IPS-11a (cell line): Measurements from ENCODE around the gene PSPH.
A peak's percentile ranks its signal among the peaks of the same experiment; 100 is the strongest.

ENCODE experiments used
- H3K4me3 ChIP-seq: one replicate; pipeline ENCODE4 v1.5.1; 2013; ENCODE audit warnings: low read depth, low read length, control low read depth

PSPH gene

DNA sequence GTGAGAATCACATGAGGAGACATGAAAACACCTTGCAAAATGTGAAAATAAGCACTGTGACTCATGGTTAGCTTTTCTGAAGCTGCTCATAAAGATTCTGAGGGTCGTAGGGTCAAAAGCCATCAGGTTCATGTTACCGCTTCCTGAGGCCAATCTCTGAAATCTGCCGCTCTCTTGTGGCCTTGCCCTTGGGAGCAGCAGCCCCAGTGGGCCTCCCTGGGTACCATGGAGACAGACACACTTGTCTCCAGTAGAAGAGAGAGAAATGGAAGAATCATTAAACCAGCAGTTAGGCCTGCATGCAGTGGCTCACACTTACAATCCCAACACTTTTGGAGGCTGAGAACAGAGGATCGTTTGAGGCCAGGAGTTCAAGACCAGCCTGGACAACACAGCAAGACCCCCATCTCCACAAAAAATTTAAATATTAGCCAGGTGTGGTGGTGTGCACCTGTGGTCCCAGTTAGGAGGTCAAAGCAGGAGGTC lies 44.0 kb downstream of the PSPH start:
- H3K4me3 ChIP-seq: no peak overlapping the region

DNA sequence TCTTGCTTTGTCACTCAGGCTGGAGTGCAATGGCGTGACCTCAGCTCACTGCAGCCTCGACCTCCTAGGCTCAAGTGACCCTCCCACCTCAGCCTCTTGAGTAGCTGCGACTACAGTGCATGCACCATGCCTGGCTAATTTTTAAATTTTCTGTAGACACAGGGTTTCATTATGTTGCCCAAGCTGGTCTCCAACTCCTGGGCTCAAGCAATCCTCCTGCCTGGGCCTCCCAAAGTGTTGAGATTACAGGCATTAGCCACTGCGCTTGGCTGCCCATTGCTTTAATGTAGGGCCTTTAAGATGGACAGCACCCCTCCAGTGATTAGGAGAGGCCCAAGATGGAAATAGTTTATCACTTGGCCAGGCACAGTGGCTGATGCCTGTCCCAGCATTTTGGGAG lies 47.5 kb downstream of the PSPH start:
- H3K4me3 ChIP-seq: no peak overlapping the region

DNA sequence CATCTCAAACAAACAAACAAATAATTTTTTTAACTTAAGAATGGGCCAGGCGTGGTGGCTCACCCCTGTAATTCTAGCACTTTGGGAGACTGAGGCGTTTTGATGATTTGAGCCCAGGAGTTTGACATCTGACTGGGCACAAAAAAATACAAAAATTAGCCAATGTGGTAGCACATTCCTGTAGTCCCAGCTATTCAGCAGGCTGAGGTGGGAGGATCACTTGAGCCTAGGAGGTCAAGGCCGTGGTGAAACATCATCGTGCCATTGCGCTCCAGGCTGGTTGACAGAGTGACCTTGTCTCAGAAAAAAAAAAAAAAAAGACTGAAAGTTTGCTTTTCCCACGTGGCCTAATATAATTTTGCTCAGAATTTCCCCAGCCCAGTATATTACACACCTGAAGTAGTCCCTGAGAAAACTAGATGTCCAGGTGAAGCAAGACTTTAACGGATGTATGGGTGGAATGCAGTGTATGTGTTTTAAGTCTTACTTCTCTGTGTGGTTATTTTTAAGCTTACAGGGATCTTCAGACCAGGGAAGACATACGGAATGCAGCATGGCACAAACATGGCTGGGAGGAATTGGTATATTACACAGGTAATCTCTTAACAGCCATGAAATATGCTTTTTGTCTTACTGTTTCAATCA lies 54.3 kb downstream of the PSPH start:
- H3K4me3 ChIP-seq: no peak overlapping the region

DNA sequence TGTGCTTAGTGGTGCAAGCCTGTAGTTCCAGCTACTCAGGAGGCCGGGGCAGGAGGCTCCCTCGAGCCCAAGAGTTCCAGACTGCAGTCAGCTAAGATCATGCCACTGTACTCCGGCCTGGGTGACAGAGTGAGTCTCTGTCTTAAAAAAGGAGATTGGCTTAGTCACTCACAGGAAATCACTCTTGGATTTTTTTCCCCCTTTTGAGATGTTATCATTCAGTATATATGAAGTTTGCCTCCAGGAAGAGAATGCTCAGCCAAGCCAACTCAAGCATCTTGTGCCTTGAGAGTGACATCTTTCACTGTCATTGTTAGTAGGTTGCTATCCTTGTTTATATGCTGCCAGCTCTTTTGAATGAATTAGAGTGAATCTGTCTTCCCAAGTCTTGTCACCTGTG lies 58.9 kb downstream of the PSPH start:
- no peak overlapping the region for H3K4me3 ChIP-seq

DNA sequence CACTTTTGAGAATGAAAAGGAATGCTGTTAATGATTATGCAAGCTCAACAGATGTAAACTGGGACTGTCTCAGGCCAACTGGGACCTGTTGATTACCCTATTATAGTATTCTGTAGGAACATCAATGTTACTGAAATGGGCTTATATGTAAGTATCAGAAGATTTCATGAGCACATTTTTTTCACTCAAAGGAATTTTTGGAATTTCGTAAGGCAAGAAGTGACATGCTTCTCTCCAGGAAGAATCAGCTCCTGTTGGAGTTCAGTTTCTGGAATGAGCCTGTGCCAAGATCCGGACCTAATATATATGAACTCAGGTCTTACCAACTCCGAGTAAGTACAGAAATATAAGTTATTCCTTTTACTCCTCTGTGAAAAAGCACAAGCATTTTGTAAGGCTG lies 67.7 kb downstream of the PSPH start:
- no peak overlapping the region for H3K4me3 ChIP-seq

GRCh38 chr7:55980266-55980665 lies 71.0 kb downstream of the PSPH start:
- no peak overlapping the region for H3K4me3 ChIP-seq

- H3K4me3 ChIP-seq: no peak overlapping the region
Measured at GRCh38 chr7:55977831-55978230, 73.4 kb downstream of the PSPH start.

- H3K4me3 ChIP-seq: no peak overlapping the region
Measured at GRCh38 chr7:55975988-55976633, 75.1 kb downstream of the PSPH start.

- no peak overlapping the region for H3K4me3 ChIP-seq
Measured at GRCh38 chr7:55973747-55974250, 77.4 kb downstream of the PSPH start.

GRCh38 chr7:55970978-55971377 lies 80.3 kb downstream of the PSPH start:
- H3K4me3 ChIP-seq: no peak overlapping the region

GRCh38 chr7:55970561-55970960 lies 80.7 kb downstream of the PSPH start:
- no peak overlapping the region for H3K4me3 ChIP-seq

DNA sequence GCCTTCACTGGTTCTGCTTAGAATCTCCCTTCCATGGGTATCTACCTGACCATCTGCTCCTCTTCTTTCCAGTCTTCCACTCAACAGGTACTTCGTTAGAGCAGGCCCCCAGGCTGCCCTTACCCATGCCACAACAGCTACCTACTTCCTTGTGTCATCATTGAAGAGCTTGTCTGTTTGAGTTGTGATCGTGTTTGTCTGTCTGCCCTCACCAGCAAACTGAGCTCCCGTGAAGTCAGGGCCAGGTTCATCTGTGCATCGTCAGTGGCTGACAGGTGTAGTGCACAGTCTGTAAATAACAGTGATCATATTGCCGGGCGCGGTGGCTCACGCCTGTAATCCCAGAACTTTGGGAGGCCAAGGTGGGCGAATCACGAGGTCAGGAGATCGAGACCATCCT lies 81.9 kb downstream of the PSPH start:
- no peak overlapping the region for H3K4me3 ChIP-seq

DNA sequence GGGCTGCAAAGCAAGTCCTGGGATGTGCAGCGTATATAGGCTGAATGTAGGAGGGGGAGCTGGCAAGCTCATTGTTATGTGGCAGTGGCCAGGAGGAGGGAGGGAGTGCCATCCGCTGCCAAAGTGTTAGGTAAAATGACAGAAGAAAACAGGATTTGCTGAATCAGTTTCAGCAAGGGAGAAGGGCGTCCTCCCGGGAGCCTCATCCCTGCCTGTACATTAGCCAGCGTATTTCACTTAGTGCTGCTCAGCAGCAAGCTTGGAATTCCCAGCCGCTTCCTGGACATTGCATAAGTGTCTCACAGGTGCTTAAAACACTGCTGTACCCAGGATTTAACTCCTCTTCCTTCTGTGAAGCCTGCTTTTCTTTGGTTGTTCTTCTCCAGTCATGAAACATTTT lies 84.4 kb downstream of the PSPH start:
- H3K4me3 ChIP-seq: no peak overlapping the region

GRCh38 chr7:55965805-55966421 lies 85.3 kb downstream of the PSPH start:
- no peak overlapping the region for H3K4me3 ChIP-seq

- H3K4me3 ChIP-seq: peak overlapping the region; percentile 67
Measured at GRCh38 chr7:55965100-55965470, 86.2 kb downstream of the PSPH start.

- peak within 1 kb of the TSS; percentile 67 for H3K4me3 ChIP-seq
Measured at GRCh38 chr7:55964261-55965099, 86.8 kb downstream of the PSPH start, which contains the start of gene NIPSNAP2. Gene NIPSNAP2 (plus strand): TSS chr7:55964585. CDS start chr7:55964610, 25 bp downstream.

DNA sequence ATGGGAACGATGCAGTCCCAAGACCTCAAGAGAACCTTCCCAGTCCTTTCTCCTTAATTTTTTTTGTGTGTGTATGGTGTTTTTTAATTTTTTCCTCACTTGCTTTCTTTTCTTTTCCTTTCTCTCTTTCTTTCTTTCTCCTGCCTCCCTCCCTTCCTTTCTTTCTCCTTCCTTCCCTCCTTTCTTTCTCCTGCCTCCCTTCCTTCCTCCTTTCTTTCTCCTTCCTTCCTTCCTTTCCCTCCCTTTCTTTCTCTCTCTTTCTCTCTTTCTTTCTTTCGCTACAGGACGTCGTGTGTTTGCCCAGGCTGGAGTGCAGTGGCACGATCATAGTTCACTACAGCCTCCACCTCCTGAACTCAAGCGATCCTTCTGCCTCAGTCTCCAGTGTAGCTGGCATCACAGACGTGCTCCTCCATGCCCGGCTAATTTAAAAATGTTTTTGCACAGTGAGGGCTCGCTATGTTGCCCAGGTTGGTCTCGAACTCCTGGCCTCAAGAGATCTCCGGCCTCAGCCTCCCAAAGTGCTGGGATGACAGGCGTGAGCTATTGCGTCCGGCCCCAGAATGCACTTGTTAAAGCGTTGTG lies 87.6 kb downstream of the PSPH start:
- H3K4me3 ChIP-seq: no peak overlapping the region

DNA sequence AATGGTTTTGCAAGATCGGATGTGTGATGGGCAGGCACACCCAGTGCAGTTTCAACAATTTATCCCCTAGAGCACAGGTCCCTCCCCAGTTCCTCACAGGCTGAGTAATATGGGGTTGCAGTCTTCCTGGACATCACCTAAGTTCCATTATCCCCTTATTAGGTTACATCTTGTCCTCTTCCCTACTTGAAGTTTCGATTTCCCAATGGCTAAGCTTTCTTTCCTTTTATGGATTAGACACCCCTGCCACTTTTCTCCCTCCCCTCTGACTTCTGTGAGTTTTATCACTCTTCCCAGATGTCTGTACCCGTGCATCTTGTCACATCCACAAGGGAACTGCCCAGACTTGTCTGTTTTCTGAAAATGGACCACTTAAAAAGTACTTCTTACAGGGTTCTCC lies 89.2 kb downstream of the PSPH start:
- no peak overlapping the region for H3K4me3 ChIP-seq
